GM12872 (cell line): ENCODE data around the gene MEIKIN.

ENCODE experiments used
- TF ChIP-seq, protein P1 (sequence below): IDR thresholded peaks from 3 replicates; pipeline ENCODE4 v1.5.1; 2011; ENCODE audit warnings: low read depth, mild to moderate bottlenecking, low read length, moderate library complexity; ENCODE audit not compliant: insufficient read depth

Gene MEIKIN

DNA sequence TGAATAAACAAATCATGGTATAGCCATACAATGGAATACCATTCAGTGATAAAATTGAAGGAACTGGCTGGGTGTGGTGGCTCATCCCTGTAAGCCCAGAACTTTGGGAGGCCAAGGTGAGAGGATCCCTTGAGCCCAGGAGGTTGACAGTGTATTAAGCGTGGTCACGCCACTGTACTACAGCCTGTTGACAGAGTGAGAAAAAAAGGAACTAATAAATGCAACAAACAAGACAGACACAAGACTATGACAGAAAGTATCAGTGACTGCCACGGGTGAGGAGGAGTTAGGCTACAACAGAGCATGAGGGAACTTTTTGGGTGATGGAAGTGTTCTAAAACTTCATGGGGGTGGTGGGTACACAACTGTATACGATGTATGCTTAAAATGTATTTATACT lies 150.9 kb downstream of the MEIKIN start:
- TF ChIP-seq, protein P1, sequence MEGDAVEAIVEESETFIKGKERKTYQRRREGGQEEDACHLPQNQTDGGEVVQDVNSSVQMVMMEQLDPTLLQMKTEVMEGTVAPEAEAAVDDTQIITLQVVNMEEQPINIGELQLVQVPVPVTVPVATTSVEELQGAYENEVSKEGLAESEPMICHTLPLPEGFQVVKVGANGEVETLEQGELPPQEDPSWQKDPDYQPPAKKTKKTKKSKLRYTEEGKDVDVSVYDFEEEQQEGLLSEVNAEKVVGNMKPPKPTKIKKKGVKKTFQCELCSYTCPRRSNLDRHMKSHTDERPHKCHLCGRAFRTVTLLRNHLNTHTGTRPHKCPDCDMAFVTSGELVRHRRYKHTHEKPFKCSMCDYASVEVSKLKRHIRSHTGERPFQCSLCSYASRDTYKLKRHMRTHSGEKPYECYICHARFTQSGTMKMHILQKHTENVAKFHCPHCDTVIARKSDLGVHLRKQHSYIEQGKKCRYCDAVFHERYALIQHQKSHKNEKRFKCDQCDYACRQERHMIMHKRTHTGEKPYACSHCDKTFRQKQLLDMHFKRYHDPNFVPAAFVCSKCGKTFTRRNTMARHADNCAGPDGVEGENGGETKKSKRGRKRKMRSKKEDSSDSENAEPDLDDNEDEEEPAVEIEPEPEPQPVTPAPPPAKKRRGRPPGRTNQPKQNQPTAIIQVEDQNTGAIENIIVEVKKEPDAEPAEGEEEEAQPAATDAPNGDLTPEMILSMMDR = no peak

DNA sequence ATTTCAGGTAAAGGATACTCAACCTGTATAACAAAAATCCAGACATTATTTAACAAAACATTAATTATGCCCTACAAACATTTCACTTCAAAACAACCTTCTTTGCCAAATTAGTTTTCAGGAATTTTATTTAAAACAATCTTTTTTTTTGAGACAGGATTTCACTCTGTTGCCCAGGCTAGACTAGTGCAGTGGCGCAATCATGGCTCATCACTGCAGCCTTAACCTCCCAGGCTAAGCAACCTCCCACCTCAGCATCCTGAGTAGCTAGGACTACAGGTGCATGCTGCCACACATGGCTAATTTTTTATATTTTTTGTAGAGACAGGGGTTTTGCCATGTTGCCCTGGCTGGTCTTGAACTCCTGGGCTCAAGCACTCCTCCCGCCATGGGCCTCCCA lies 152.6 kb downstream of the MEIKIN start:
- TF ChIP-seq, protein P1 = no peak

- TF ChIP-seq, protein P1 = no peak
These were observed 153.6 kb downstream of the MEIKIN start for GRCh38 chr5:131791866-131792265.

GRCh38 chr5:131790550-131790949 lies 154.9 kb downstream of the MEIKIN start:
- TF ChIP-seq, protein P1 = no peak

DNA sequence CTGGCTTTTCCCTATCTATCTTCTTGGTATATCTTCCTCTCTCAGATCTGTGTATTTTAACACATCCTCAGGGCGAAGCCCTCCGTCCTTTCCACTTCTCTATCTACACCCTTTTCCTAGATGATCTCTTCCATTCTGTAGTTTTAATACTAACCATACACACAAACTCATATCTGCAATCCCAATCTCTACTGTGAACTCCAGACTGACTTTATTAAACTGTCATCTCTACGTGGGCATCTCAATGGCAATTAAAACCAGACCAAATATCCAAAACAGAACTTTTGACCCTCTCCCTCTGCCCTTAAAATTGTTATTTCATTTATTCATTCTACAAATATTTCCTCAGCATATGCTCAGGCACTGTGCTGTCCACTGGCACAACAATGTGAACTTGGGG lies 155.7 kb downstream of the MEIKIN start:
- TF ChIP-seq, protein P1 = no peak

GRCh38 chr5:131787736-131788135 lies 157.7 kb downstream of the MEIKIN start:
- TF ChIP-seq, protein P1 = no peak

DNA sequence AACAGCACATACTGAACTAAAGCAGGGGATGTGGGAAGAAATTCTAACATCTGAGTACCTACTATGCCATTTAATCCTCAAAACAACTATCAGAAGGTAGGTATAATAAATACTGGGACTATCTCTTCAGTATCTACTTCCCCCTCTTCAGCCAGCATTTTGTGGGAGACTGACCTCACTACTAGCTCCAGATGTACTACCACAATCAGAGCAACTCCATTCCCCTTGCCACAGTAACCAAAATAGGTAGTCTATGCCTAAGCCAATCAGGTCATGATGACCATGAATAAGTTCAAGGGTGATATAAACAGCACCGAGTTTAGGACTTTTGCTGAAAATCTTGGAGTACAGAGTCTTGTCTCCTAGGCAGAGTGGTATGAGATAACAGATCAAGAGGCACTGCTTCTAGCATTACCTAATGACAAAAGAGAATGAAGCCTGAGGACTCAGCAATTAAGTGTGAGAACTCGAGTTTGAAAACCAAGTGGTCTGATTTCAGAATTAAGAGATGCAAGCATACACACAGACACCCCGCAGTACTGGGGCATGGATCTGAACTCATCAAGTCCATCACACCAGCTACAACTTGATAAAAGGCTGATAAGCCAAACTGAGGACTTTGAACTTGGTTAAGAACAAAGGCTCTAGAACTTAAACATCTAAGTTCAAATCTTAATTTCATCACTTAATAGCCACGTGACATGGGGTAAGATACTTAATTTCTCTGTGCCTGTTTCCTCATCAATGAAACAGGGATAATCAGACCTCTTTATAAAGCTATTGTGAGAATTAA lies 158.4 kb downstream of the MEIKIN start:
- TF ChIP-seq, protein P1 = no peak

GRCh38 chr5:131786036-131786435 lies 159.4 kb downstream of the MEIKIN start:
- TF ChIP-seq, protein P1 = no peak
